Ecto neural progenitor cell (in vitro differentiated cells): ENCODE results near the gene ETV3.
A peak's percentile ranks its signal among the peaks of the same experiment; 100 is the strongest.

Source experiments
- DNase-seq: peaks from one replicate; pipeline ENCODE4 v3.0.0-alpha.2; 2018; ENCODE audit warnings: low spot score

Gene ETV3

DNA sequence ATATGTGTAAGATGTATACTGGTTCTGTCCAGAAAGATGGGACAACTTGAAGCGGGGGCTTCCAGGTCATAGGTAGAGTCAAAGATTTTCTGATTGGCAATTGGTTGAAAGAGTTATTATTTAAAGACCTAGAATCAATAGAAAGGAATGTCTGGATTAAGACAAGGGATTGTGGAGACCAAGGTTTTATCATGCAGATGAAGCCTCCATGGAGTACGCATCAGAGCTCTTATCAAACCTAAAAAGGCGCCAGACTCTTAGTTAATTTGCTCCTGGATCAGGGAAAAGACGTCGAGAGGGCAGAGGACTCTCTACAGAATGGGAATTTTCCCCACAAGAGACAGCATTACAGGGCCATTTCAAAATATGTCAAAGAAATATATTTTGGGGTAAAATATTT, 23.7 kb upstream of the ETV3 start:
- no peak for DNase-seq

- no peak for DNase-seq
Measured at GRCh38 chr1:157158967-157159366, 20.8 kb upstream of the ETV3 start.

DNA sequence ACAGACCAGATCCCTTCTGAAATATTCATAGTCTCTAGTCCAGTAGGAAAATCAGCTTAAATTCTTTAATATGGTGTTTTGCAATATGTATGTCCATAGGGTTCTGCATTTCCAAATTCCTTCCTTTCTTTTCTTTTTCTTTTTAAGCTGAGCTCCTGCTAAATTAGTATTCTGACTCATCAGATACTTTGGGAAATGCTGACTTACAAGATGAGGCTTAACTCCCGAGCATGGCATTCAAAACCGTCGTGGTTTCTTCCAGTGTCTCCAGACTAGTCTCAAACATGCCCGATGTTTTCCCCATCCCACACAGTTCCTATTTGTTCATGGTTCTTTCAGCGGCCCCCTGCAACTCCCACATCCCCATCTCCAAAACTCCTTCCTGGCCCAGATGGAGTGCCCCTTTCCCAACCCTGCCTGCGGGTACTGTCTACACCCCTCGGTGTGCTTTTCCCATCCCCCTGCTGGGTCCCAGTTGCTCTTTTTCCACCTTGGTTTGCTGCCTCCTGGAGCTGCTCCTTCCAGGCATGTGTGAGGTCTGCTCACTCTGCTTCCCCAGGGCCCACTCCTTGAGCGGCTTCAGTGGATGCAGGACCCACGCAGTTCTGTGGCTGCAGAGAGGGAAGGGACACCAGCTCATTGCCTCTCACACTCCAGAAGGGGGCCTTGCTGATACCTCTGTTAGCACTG, 19.5 kb upstream of the ETV3 start:
- DNase-seq: no peak

DNA sequence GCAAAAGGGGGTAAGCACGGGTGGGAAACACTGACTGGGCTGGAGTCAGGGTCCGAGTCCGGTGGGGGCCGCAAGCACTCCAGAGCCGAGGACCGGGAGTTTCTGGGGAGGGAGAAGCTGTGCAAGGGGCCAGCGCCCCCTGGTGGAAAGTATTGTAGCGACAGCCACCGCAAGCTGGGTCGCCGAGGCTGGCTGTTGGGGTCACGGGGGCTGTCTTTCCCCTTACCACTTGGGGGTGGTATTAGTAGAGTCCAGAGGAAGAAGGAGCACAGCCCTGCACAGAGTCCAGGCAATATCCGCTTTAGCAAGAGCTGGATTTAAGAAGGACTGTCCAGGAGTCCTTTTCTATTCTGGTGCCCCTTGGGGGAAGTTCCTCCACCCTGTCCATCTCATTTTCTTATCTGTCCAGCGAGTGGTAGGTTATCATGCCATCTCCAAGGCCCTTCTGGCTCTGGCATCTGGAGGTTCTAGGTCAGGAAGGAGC, 17.9 kb upstream of the ETV3 start:
- peak; percentile 92 for DNase-seq

GRCh38 chr1:157155658-157156057, 17.5 kb upstream of the ETV3 start:
- DNase-seq: no peak

DNA sequence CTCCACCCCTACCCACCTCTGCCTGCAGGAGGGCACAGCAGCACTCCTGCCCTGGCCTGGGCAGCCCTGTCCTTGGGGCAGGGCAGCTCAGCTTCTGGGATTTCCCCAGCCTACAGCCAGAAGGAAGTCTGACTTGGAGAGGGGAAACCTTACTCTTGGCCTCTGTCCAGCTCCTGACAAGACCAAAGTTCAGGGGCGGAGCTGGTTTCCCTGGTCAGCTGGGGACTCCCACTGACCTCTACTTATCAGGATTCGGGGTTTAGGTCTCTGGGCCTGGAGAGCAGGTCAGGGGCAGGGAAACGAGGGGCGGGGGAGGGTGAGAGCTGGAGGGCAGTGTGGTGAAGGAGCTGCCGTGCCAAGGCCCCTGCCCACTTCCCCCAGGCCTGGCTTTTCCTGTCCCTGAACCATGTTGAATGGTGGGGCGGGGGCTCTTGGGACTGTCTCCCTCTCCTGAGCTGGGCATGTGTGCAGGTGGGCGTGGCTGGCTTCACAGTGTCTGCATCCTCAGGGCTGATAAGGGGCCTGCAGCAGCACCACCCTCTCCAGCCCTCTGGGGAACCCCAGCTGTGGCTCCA, 16.8 kb upstream of the ETV3 start:
- no peak for DNase-seq

GRCh38 chr1:157154291-157154690, 16.1 kb upstream of the ETV3 start:
- no peak for DNase-seq

GRCh38 chr1:157153746-157154145, 15.6 kb upstream of the ETV3 start:
- DNase-seq: no peak

- peak; percentile 32 for DNase-seq
Measured at GRCh38 chr1:157152510-157152909, 14.3 kb upstream of the ETV3 start.

GRCh38 chr1:157151506-157151905, 13.3 kb upstream of the ETV3 start:
- DNase-seq: peak; percentile 18

GRCh38 chr1:157151073-157151472, 12.9 kb upstream of the ETV3 start:
- peak; percentile 1 for DNase-seq

GRCh38 chr1:157150631-157151030, 12.4 kb upstream of the ETV3 start:
- no peak for DNase-seq

DNA sequence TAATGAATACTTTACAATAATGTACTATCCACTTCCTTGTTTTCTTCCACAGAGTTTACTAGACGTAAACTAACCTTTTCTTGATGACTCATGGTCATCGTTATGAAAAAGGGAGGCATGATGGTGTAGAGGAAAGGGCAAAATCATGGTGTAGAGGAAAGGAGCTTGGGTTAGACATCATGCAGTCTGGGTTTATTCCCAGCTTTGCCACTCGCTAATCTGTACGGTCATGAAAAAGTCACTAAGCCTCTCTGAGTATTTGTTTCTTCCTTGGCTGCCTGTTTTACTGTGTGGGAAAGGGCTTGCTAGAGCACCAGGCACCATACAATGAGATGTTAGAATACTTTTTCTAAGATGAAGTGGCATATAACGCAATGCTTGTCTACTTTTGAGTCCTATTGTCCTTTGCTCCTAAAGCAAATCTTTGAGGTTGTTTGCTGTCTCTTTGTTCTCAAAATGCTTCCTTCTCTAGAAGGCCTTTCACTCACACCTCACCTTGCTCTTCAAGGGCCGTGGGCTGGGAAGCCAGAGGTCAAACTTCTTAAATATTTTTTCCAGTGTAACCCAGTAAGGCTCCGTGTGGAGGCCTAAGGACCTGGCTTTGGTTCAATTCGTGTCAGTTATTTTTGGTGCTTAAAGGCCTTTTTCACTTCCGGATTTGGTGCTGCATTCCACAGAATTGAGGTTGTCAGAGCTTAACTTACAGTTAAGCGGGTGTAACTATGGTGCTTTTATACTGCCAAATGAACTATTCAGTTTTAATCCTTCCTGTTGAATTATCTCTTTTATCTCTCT, 9.9 kb upstream of the ETV3 start:
- no peak for DNase-seq

DNA sequence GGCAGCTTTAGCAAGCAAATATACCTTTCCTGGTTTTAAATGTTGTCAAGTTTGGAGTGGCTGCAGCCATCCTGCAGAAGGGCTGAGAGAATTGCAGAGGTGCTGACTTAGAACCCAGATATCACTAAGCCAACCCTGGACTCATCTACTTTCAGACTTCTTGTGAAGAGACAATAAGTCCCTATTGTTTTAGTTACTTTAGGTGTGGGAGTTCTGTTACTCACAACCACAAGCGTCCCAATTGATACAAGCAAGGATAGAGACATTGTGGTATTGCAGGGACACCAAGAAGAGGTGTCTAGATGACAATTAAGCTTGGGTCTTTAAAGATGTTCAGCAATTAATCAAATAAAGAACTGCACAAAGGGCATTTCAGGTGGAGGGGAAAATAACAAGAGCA, 8.8 kb upstream of the ETV3 start:
- no peak for DNase-seq

- DNase-seq: no peak
Measured at GRCh38 chr1:157146244-157146643, 8.0 kb upstream of the ETV3 start.

GRCh38 chr1:157145076-157145475, 6.9 kb upstream of the ETV3 start:
- no peak for DNase-seq

GRCh38 chr1:157144509-157144908, 6.3 kb upstream of the ETV3 start:
- no peak for DNase-seq

- no peak for DNase-seq
Measured at GRCh38 chr1:157142765-157143423, 4.7 kb upstream of the ETV3 start.

- DNase-seq: no peak
Measured at GRCh38 chr1:157142201-157142600, 4.0 kb upstream of the ETV3 start.

DNA sequence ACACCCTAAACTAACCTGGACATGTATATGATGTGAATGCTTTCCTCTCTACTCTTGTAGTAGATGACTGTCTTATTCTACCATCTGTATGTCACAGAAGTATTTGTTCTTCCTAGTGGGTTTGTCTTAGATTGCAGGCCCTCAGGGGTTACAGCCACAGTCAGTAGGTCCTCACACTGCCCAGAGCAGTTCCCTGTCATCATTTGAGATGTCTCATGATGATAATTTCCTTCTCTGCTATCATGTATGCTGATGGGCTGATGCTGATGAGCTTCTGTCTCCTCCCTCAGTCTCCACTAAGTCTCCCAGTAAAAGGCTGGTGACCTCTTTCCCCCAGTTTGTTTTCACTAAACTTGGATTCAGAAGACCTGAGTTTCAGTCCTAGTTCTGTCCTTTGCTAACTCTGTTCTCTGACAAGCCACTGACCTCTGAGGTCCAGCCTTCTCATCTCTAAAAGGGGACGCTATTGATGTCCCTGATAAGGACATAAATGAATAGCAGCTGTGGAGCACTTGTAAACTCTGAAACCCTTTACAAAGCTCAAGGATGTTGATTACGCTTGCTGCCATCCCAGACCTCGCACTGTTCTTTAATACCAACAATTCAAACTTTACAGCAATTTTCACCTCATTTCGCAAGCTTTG, 3.1 kb upstream of the ETV3 start:
- DNase-seq: no peak

DNA sequence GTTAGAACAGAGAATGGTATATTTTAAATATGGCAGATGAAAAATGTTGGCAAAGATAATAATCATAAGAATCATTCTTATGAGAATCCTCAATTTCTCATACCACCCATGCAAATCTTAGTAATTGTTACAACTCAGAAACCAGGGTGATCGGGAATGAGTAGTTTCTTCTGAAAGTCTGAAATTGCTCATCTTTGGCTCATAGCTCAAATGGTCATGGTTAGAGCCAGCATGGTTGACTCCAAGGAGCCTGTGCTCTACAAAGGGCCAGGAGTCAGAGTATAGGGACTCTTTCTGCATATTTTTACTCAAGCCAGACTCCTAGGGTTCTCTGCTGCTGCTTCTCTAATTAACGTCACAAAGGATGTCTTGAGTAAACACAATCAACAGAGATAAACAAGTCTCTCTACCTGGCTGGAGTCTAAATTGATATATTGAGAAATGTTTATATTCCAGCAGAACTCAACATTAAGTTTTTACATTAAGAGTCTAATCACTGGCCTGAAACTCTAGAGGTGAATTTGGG, 1.9 kb upstream of the ETV3 start:
- DNase-seq: no peak
